Hepatocyte (in vitro differentiated cells): Measurements from ENCODE around the gene SH3TC1. TPM values are rescaled to one million over a fixed set of nuclear protein-coding genes. Genes with fewer than 3 reads are reported as not detected.

ENCODE experiments used
- DNase-seq: peaks from one replicate; pipeline ENCODE4 v3.0.0-alpha.2; 2016; ENCODE audit warnings: low spot score
- H2AFZ ChIP-seq: fragments of 200-600 bp; sonication (generic); 2 replicates; pipeline ENCODE4 v1.6.0; 2016; ENCODE audit warnings: antibody characterized with exemption, mild to moderate bottlenecking
- H3K27ac ChIP-seq: fragments of 200-600 bp; sonication (generic); 2 replicates; pipeline ENCODE4 v1.5.1; 2016; ENCODE audit warnings: mild to moderate bottlenecking
- H3K27me3 ChIP-seq: fragments of 200-600 bp; sonication (generic); 2 replicates; pipeline ENCODE4 v1.6.1; 2016
- H3K36me3 ChIP-seq: fragments of 200-600 bp; sonication (generic); replicated peaks from 2 replicates; pipeline ENCODE4 v1.5.1; 2016; ENCODE audit warnings: low read depth; ENCODE audit not compliant: insufficient read depth
- H3K4me1 ChIP-seq: fragments of 200-600 bp; sonication (generic); 2 replicates; pipeline ENCODE4 v1.5.1; 2016; ENCODE audit warnings: mild to moderate bottlenecking, moderate library complexity; ENCODE audit not compliant: insufficient read depth
- H3K4me2 ChIP-seq: fragments of 200-600 bp; sonication (generic); 2 replicates; pipeline ENCODE4 v1.6.0; 2016
- H3K4me3 ChIP-seq: fragments of 200-600 bp; sonication (generic); 2 replicates; pipeline ENCODE4 v1.5.1; 2016; ENCODE audit warnings: mild to moderate bottlenecking
- H3K79me2 ChIP-seq: fragments of 200-600 bp; sonication (generic); 2 replicates; pipeline ENCODE4 v1.6.0; 2017; ENCODE audit warnings: mild to moderate bottlenecking
- H3K9me2 ChIP-seq: fragments of 200-600 bp; sonication (generic); replicated peaks from 2 replicates; pipeline ENCODE4 v1.6.0; 2017; ENCODE audit warnings: mild to moderate bottlenecking; ENCODE audit not compliant: insufficient read depth
- H3K9me3 ChIP-seq: fragments of 200-600 bp; sonication (generic); 2 replicates; pipeline ENCODE4 v1.5.1; 2016; ENCODE audit warnings: low read depth, mild to moderate bottlenecking
- H4K20me1 ChIP-seq: fragments of 200-600 bp; sonication (generic); 2 replicates; pipeline ENCODE4 v1.6.0; 2016; ENCODE audit warnings: mild to moderate bottlenecking; ENCODE audit not compliant: insufficient read depth, poor library complexity, severe bottlenecking
- CTCF ChIP-seq: fragments of 200-600 bp; sonication (generic); IDR thresholded peaks from 2 replicates; pipeline ENCODE4 v1.5.1; 2016; ENCODE audit warnings: antibody characterized with exemption, mild to moderate bottlenecking; ENCODE audit not compliant: poor library complexity
- EZH2 ChIP-seq: fragments of 200-600 bp; sonication (generic); IDR thresholded peaks from 2 replicates; pipeline ENCODE4 v1.6.1; 2016; ENCODE audit warnings: antibody characterized with exemption, mild to moderate bottlenecking, borderline replicate concordance
- EZH2phosphoT487 ChIP-seq: fragments of 200-600 bp; sonication (generic); IDR thresholded peaks from one replicate; pipeline ENCODE4 v1.6.1; 2018; ENCODE audit warnings: antibody characterized with exemption, mild to moderate bottlenecking, low read depth, moderate library complexity; ENCODE audit not compliant: unreplicated experiment, severe bottlenecking
- WGBS: methylation state at CpG from one replicate; pipeline ENCODE4 v1.1.6; 2016; ENCODE audit warnings: low lambda C conversion rate; ENCODE audit errors: missing lambda C conversion rate; 5-methylcytosine and 5-hydroxymethylcytosine counted together
- polyA plus RNA-seq: library from polyadenylated mRNA; unstranded; fragments of >200 nt; fragmentation: Nextera tagmentation; extraction: Ambion mirVana; gene quantifications from 2 replicates; pipeline ENCODE4 v1.2.1, GENCODE V29; 2016
- total RNA-seq: library from RNA; depleted of rRNA; stranded (reverse); fragments of >200 nt; gene quantifications from 2 replicates; pipeline ENCODE4 v1.2.3, GENCODE V29; 2014

Gene SH3TC1
- total and polyA plus RNA-seq, 2 experiments from 2014 or later, result 30.3 to 35.4 TPM

- H3K27me3 ChIP-seq, result no peaks in the 10 kb centered on the region
- no peak for DNase-seq
- H2AFZ ChIP-seq, result no peak overlapping the region
- 87% methylated on average over 9 of the region's 9 CpGs for WGBS
- no peaks in the 10 kb centered on the region for H4K20me1 ChIP-seq
- H3K4me1 ChIP-seq, result peaks cover 3% of the 10 kb centered on the region
- H3K4me2 ChIP-seq, result no peak overlapping the region
- H3K36me3 ChIP-seq, result no peaks in the 10 kb centered on the region
- H3K79me2 ChIP-seq, result no peaks in the 10 kb centered on the region
- H3K4me3 ChIP-seq, result no peak overlapping the region
- no peak overlapping the region for H3K27ac ChIP-seq
- H3K9me2 ChIP-seq, result no peaks in the 10 kb centered on the region
- TF ChIP-seq EZH2, result no peak
- no peak for TF ChIP-seq CTCF
- TF ChIP-seq EZH2phosphoT487, result no peak
- no peaks in the 10 kb centered on the region for H3K9me3 ChIP-seq
Measured at GRCh38 chr4:8164194-8164565, 34.9 kb upstream of the SH3TC1 start.

GRCh38 chr4:8164687-8165086, 34.4 kb upstream of the SH3TC1 start:
- H3K4me3 ChIP-seq, result no peak overlapping the region
- H4K20me1 ChIP-seq, result no peaks in the 10 kb centered on the region
- H3K79me2 ChIP-seq, result no peaks in the 10 kb centered on the region
- no peaks in the 10 kb centered on the region for H3K9me3 ChIP-seq
- H3K9me2 ChIP-seq, result no peaks in the 10 kb centered on the region
- H3K4me1 ChIP-seq, result peaks cover 3% of the 10 kb centered on the region
- TF ChIP-seq CTCF (no peak), EZH2phosphoT487 (no peak), EZH2 (no peak)
- no peak for DNase-seq
- WGBS, result 87% methylated on average over 10 of the region's 10 CpGs
- H3K4me2 ChIP-seq, result no peak overlapping the region
- H2AFZ ChIP-seq, result no peak overlapping the region
- no peak overlapping the region for H3K27ac ChIP-seq
- no peaks in the 10 kb centered on the region for H3K36me3 ChIP-seq
- no peaks in the 10 kb centered on the region for H3K27me3 ChIP-seq

GRCh38 chr4:8165374-8165896, 33.7 kb upstream of the SH3TC1 start:
- Histone ChIP-seq H3K9me3 (no peaks in the 10 kb centered on the region), H3K4me2 (no peak overlapping the region), H3K9me2 (no peaks in the 10 kb centered on the region), H3K4me3 (no peak overlapping the region), H3K36me3 (no peaks in the 10 kb centered on the region), H2AFZ (no peak overlapping the region), H3K27me3 (no peaks in the 10 kb centered on the region), H3K4me1 (peaks cover 3% of the 10 kb centered on the region), H3K79me2 (no peaks in the 10 kb centered on the region), H4K20me1 (no peaks in the 10 kb centered on the region), H3K27ac (no peak overlapping the region)
- no peak for DNase-seq
- no peak for TF ChIP-seq EZH2phosphoT487
- no peak for TF ChIP-seq CTCF
- TF ChIP-seq EZH2, result no peak
- WGBS, result 70% methylated on average over 6 of the region's 6 CpGs

GRCh38 chr4:8167291-8167690, 31.8 kb upstream of the SH3TC1 start:
- no peaks in the 10 kb centered on the region for H4K20me1 ChIP-seq
- no peak for TF ChIP-seq EZH2
- no peak for TF ChIP-seq CTCF
- TF ChIP-seq EZH2phosphoT487, result no peak
- H3K4me1 ChIP-seq, result peaks cover 3% of the 10 kb centered on the region
- H3K4me3 ChIP-seq, result no peak overlapping the region
- no peaks in the 10 kb centered on the region for H3K9me3 ChIP-seq
- H3K36me3 ChIP-seq, result no peaks in the 10 kb centered on the region
- no peak for DNase-seq
- H3K27ac ChIP-seq, result no peak overlapping the region
- 58% methylated on average over 2 of the region's 2 CpGs for WGBS
- no peaks in the 10 kb centered on the region for H3K27me3 ChIP-seq
- no peak overlapping the region for H2AFZ ChIP-seq
- no peak overlapping the region for H3K4me2 ChIP-seq
- H3K9me2 ChIP-seq, result no peaks in the 10 kb centered on the region
- H3K79me2 ChIP-seq, result no peaks in the 10 kb centered on the region
